ENCODE results near the gene MAGI1. TPM values are rescaled to one million over a fixed set of nuclear protein-coding genes. Genes with fewer than 3 reads are reported as not detected.

Gene MAGI1
- total RNA-seq, 4 donors from 2014 or later = 17.2 to 40.8 (median 28.1) TPM

GRCh38 chr3:65413891-65414290, 624.8 kb downstream of the MAGI1 start:
- Histone ChIP-seq H3K4me1 (peaks cover 0 to 23% (median 0%) of the 10 kb centered on the region in 3 donors), H3K4me3 (no peak overlapping the region), H3K27me3 (no peaks in the 10 kb centered on the region), H3K36me3 (peaks cover 0 to 3% of the 10 kb centered on the region in 2 donors), H3K27ac (no peak overlapping the region), H3K9me3 (no peaks in the 10 kb centered on the region)
- 68 to 79% methylated on average over 3 of the region's 3 CpGs for WGBS, 2 donors (ENCODE audit: low coverage in 1 of 2)
- ATAC-seq = no peak
- TF ChIP-seq EP300 (IDR thresholded peaks at IDR 0.05) (no peak), POLR2A (IDR thresholded peaks at IDR 0.05) (no peak)

- WGBS, 2 donors (ENCODE audit: low coverage in 1 of 2) = 34 to 80% methylated on average over 1 to 2 of the region's 2 CpGs
- Histone ChIP-seq H3K9me3 (no peaks in the 10 kb centered on the region), H3K27ac (no peak overlapping the region), H3K27me3 (no peaks in the 10 kb centered on the region), H3K36me3 (peaks cover 0 to 3% of the 10 kb centered on the region in 2 donors), H3K4me1 (peaks cover 0 to 23% (median 0%) of the 10 kb centered on the region in 3 donors), H3K4me3 (no peak overlapping the region)
- TF ChIP-seq EP300 (IDR thresholded peaks at IDR 0.05) (no peak), POLR2AphosphoS5 (IDR thresholded peaks at IDR 0.05) (no peak), CTCF (IDR thresholded peaks at IDR 0.05) (peak in 2 of 4 experiments; percentile 15 to 31)
- ATAC-seq = no peak
Measured at GRCh38 chr3:65412588-65412987, 626.1 kb downstream of the MAGI1 start.

- Histone ChIP-seq H3K27me3 (no peaks in the 10 kb centered on the region), H3K4me3 (no peak overlapping the region), H3K27ac (no peak overlapping the region), H3K9me3 (no peaks in the 10 kb centered on the region), H3K4me1 (peaks cover 0 to 23% (median 0%) of the 10 kb centered on the region in 3 donors), H3K36me3 (peaks cover 0 to 3% of the 10 kb centered on the region in 2 donors)
- ATAC-seq = no peak
- WGBS, 2 donors (ENCODE audit: low coverage in 1 of 2) = 29 to 44% methylated on average over 2 to 3 of the region's 3 CpGs
- no peak for TF ChIP-seq EP300 (IDR thresholded peaks at IDR 0.05)
- TF ChIP-seq POLR2A (IDR thresholded peaks at IDR 0.05) = no peak
- TF ChIP-seq POLR2AphosphoS5 (IDR thresholded peaks at IDR 0.05) = no peak
- TF ChIP-seq CTCF (IDR thresholded peaks at IDR 0.05) = no peak
Measured at GRCh38 chr3:65411367-65411766, 627.4 kb downstream of the MAGI1 start.

GRCh38 chr3:65409176-65409569, 629.5 kb downstream of the MAGI1 start:
- Histone ChIP-seq H3K9me3 (no peaks in the 10 kb centered on the region), H3K27me3 (no peaks in the 10 kb centered on the region), H3K27ac (peak overlapping the region in 1 of 4 donors; percentile 54), H3K4me3 (no peak overlapping the region), H3K4me1 (peaks cover 0 to 23% (median 0%) of the 10 kb centered on the region in 3 donors), H3K36me3 (no peaks in the 10 kb centered on the region)
- TF ChIP-seq CTCF (IDR thresholded peaks at IDR 0.05) = no peak
- no peak for TF ChIP-seq POLR2A (IDR thresholded peaks at IDR 0.05)
- no peak for TF ChIP-seq POLR2AphosphoS5 (IDR thresholded peaks at IDR 0.05)
- no peak for TF ChIP-seq EP300 (IDR thresholded peaks at IDR 0.05)
- no peak for ATAC-seq
- WGBS, 2 donors (ENCODE audit: low coverage in 1 of 2) = 40 to 43% methylated on average over 3 of the region's 3 CpGs

DNA sequence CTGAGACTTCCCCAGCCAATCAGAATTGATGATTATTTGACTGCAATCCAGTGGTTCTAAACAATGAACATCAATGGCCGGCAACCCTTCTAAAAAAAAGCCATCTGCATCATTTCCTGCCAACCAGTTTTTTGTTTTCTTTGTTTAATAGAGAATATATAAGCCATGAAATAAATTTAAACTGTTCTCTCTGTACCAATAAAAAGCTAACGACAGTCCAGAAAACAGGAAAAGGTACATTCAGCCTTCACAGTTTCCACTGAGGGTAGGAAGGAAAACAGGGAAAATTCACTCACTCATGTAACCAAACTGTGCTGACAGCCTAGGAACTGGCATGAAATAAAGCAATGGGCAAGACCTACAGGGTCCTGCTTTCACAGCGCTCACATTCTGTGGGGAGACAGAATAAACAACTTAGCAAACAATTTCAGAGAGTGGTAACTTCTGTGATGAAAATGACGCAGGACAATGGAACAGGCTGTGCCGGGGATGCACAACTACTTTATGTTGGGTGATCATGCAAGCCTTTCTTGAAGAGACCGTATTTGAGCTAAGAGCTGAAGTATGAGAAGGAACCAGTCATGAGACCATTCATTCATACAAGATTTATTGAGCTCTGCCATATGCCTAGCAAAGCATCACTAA, 630.1 kb downstream of the MAGI1 start:
- 67 to 75% methylated on average over 5 to 6 of the region's 6 CpGs for WGBS, 2 donors (ENCODE audit: low coverage in 1 of 2)
- peak overlapping the region in 1 of 4 donors; percentile 54 for H3K27ac ChIP-seq
- no peak overlapping the region for H3K4me3 ChIP-seq
- no peaks in the 10 kb centered on the region for H3K27me3 ChIP-seq
- H3K4me1 ChIP-seq = peaks cover 0 to 23% (median 0%) of the 10 kb centered on the region in 3 donors
- TF ChIP-seq POLR2AphosphoS5 (IDR thresholded peaks at IDR 0.05) (no peak), CTCF (IDR thresholded peaks at IDR 0.05) (no peak), POLR2A (IDR thresholded peaks at IDR 0.05) (no peak), EP300 (IDR thresholded peaks at IDR 0.05) (no peak)
- no peaks in the 10 kb centered on the region for H3K9me3 ChIP-seq
- ATAC-seq = no peak
- H3K36me3 ChIP-seq = no peaks in the 10 kb centered on the region
